Measurements from ENCODE around the gene OBSCN. TPM values are rescaled to one million over a fixed set of nuclear protein-coding genes. Genes with fewer than 3 reads are reported as not detected.

OBSCN gene
- total RNA-seq, 1 experiment from 2014 or later = 10.5 TPM

DNA sequence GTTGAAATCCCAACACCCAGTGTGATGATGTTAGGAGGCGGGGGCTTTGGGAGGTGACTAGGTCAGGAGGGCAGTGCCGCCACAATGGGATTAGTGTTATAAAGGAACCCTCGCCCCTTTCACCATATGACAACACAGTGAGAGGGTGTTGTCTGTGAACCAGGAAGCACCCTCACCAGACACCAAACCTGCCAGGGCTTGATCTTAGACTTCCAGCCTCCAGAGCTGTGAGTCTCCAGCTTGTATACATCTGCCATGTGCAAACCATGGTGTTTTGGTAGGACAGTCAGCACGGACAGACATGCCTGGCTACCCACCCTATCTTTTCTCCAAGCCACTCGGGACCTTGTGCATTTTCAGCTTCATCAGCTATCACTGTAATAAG, 194.8 kb downstream of the OBSCN start:
- no peak overlapping the region for H3K4me3 ChIP-seq (ENCODE audit: low read depth in 2 of 2, low read length in 2 of 2)
- ChIA-PET POLR2A (no interaction called here), CTCF (no interaction called here)
- in situ Hi-C loops (cut with HindIII; ENCODE audit: low pct_unique_long_range_greater_than_20kb, low sequenced_read_pairs) = no loop called here
- DNase-seq (ENCODE audit: low read depth, low spot score) (no peak), ATAC-seq (no peak)
- intact Hi-C loops (cut with micrococcal nuclease; ENCODE audit: unreplicated experiment) = no loop called here
- no peaks in the 10 kb centered on the region for H3K36me3 ChIP-seq (ENCODE audit: control insufficient read depth, insufficient read depth, low read length)
- H3K27me3 ChIP-seq (ENCODE audit: control insufficient read depth, insufficient read depth, low read length) = no peaks in the 10 kb centered on the region
- BruUV-seq (replicated peaks) = no TSS peak
- TF ChIP-seq SIN3A (IDR thresholded peaks at IDR 0.05; ENCODE audit: borderline replicate concordance, insufficient read depth, low read depth, low read length) (no peak), POLR2AphosphoS5 (IDR thresholded peaks at IDR 0.05; ENCODE audit: low read depth, low read length) (no peak), TCF7L2 (IDR thresholded peaks at IDR 0.05; ENCODE audit: low read depth, low read length) (no peak)
- TF ChIP-seq, protein P1, sequence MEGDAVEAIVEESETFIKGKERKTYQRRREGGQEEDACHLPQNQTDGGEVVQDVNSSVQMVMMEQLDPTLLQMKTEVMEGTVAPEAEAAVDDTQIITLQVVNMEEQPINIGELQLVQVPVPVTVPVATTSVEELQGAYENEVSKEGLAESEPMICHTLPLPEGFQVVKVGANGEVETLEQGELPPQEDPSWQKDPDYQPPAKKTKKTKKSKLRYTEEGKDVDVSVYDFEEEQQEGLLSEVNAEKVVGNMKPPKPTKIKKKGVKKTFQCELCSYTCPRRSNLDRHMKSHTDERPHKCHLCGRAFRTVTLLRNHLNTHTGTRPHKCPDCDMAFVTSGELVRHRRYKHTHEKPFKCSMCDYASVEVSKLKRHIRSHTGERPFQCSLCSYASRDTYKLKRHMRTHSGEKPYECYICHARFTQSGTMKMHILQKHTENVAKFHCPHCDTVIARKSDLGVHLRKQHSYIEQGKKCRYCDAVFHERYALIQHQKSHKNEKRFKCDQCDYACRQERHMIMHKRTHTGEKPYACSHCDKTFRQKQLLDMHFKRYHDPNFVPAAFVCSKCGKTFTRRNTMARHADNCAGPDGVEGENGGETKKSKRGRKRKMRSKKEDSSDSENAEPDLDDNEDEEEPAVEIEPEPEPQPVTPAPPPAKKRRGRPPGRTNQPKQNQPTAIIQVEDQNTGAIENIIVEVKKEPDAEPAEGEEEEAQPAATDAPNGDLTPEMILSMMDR (IDR thresholded peaks at IDR 0.05) = no peak
- TF ChIP-seq, protein P2, sequence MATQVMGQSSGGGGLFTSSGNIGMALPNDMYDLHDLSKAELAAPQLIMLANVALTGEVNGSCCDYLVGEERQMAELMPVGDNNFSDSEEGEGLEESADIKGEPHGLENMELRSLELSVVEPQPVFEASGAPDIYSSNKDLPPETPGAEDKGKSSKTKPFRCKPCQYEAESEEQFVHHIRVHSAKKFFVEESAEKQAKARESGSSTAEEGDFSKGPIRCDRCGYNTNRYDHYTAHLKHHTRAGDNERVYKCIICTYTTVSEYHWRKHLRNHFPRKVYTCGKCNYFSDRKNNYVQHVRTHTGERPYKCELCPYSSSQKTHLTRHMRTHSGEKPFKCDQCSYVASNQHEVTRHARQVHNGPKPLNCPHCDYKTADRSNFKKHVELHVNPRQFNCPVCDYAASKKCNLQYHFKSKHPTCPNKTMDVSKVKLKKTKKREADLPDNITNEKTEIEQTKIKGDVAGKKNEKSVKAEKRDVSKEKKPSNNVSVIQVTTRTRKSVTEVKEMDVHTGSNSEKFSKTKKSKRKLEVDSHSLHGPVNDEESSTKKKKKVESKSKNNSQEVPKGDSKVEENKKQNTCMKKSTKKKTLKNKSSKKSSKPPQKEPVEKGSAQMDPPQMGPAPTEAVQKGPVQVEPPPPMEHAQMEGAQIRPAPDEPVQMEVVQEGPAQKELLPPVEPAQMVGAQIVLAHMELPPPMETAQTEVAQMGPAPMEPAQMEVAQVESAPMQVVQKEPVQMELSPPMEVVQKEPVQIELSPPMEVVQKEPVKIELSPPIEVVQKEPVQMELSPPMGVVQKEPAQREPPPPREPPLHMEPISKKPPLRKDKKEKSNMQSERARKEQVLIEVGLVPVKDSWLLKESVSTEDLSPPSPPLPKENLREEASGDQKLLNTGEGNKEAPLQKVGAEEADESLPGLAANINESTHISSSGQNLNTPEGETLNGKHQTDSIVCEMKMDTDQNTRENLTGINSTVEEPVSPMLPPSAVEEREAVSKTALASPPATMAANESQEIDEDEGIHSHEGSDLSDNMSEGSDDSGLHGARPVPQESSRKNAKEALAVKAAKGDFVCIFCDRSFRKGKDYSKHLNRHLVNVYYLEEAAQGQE (IDR thresholded peaks at IDR 0.05; ENCODE audit: insufficient read depth in 1 of 2, low read depth in 2 of 2, low read length in 1 of 2) = no peak
- H3K27ac ChIP-seq (ENCODE audit: low read length) = no peak overlapping the region
- peaks cover 14% of the 10 kb centered on the region for H3K4me1 ChIP-seq (ENCODE audit: control insufficient read depth, insufficient read depth, low read length)
- no peaks in the 10 kb centered on the region for H3K9me3 ChIP-seq (ENCODE audit: control insufficient read depth, insufficient read depth, low read depth, low read length)

DNA sequence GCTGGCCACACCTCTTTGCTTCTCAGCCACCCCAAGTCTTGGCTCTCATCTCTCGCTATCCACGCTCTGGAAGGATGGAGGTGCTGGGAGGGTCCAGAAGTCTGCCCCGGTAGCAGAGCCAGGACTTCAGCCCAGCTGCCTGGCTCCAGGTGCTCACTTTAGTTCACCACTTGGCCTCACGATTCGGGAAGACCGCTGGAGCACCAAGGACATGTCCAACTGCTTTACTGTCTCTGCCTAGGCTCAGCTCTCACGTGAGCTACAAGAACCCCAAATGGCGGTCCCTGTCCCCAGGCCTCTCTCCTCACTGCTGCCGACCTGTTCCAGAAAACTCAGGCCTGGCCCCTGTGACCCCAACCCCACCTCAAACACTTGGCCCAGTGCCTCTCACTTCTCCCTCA, 195.4 kb downstream of the OBSCN start:
- H3K36me3 ChIP-seq (ENCODE audit: control insufficient read depth, insufficient read depth, low read length) = no peaks in the 10 kb centered on the region
- no TSS peak for BruUV-seq (replicated peaks)
- ChIA-PET CTCF (no interaction called here), POLR2A (no interaction called here)
- in situ Hi-C loops (cut with HindIII; ENCODE audit: low pct_unique_long_range_greater_than_20kb, low sequenced_read_pairs) = no loop called here
- H3K27me3 ChIP-seq (ENCODE audit: control insufficient read depth, insufficient read depth, low read length) = no peaks in the 10 kb centered on the region
- no peak overlapping the region for H3K27ac ChIP-seq (ENCODE audit: low read length)
- TF ChIP-seq, protein P1 (IDR thresholded peaks at IDR 0.05) = no peak
- TF ChIP-seq, protein P2 (IDR thresholded peaks at IDR 0.05; ENCODE audit: insufficient read depth in 1 of 2, low read depth in 2 of 2, low read length in 1 of 2) = no peak
- TF ChIP-seq TCF7L2 (IDR thresholded peaks at IDR 0.05; ENCODE audit: low read depth, low read length) = no peak
- no peak for TF ChIP-seq SIN3A (IDR thresholded peaks at IDR 0.05; ENCODE audit: borderline replicate concordance, insufficient read depth, low read depth, low read length)
- TF ChIP-seq POLR2AphosphoS5 (IDR thresholded peaks at IDR 0.05; ENCODE audit: low read depth, low read length) = no peak
- no peak overlapping the region for H3K4me3 ChIP-seq (ENCODE audit: low read depth in 2 of 2, low read length in 2 of 2)
- no peak for DNase-seq (ENCODE audit: low read depth, low spot score)
- intact Hi-C loops (cut with micrococcal nuclease; ENCODE audit: unreplicated experiment) = no loop called here
- ATAC-seq = no peak
- H3K4me1 ChIP-seq (ENCODE audit: control insufficient read depth, insufficient read depth, low read length) = peaks cover 20% of the 10 kb centered on the region
- no peaks in the 10 kb centered on the region for H3K9me3 ChIP-seq (ENCODE audit: control insufficient read depth, insufficient read depth, low read depth, low read length)
